IMR-90 (cell line): ENCODE data around the gene EML4.

ENCODE experiments used
- CEBPB ChIP-seq: IDR thresholded peaks from 2 replicates; pipeline ENCODE4 v1.6.1; 2012; ENCODE audit warnings: low read depth, low read length, improper control_type of control experiment
- CTCF ChIP-seq: conservative IDR thresholded peaks from 2 replicates; pipeline ENCODE4 v1.5.1; 2012; ENCODE audit warnings: mild to moderate bottlenecking, low read depth, low read length, improper control_type of control experiment
- POLR2A ChIP-seq: IDR thresholded peaks from 2 replicates; pipeline ENCODE4 v1.6.1; 2012; ENCODE audit warnings: mild to moderate bottlenecking, low read depth, low read length
- RAD21 ChIP-seq: IDR thresholded peaks from 2 replicates; pipeline ENCODE4 v1.6.1; 2012; ENCODE audit warnings: low read length, improper control_type of control experiment
- RCOR1 ChIP-seq: IDR thresholded peaks from 2 replicates; pipeline ENCODE4 v1.6.1; 2012; ENCODE audit warnings: mild to moderate bottlenecking, low read length, improper control_type of control experiment; ENCODE audit not compliant: insufficient replicate concordance
- RFX5 ChIP-seq: IDR thresholded peaks from 2 replicates; pipeline ENCODE4 v1.8.0; 2012; ENCODE audit warnings: low read depth, mild to moderate bottlenecking, low read length, moderate library complexity
- SMC3 ChIP-seq: fragments of 150-350 bp; IDR thresholded peaks from 2 replicates; pipeline ENCODE4 v1.6.1; 2016; ENCODE audit warnings: low read depth, mild to moderate bottlenecking, antibody characterized with exemption, low read length, moderate library complexity
- USF2 ChIP-seq: fragments of 150-350 bp; IDR thresholded peaks from 2 replicates; pipeline ENCODE4 v1.6.1; 2017; ENCODE audit warnings: mild to moderate bottlenecking, antibody characterized with exemption, low read length, low read depth

GRCh38 chr2:42217307-42217706 is 48.2 kb downstream of the EML4 start:
- TF ChIP-seq CTCF (no peak), POLR2A (no peak), RFX5 (no peak), RAD21 (no peak), RCOR1 (no peak), USF2 (no peak), SMC3 (no peak), CEBPB (no peak)
